ENCODE measurements around the gene CALHM6. TPM values are rescaled to one million over a fixed set of nuclear protein-coding genes. Genes with fewer than 3 reads are reported as not detected.

CALHM6 gene
- total and polyA plus RNA-seq, 2 experiments from 2014 or later: 1.2 to 1.6 TPM

DNA sequence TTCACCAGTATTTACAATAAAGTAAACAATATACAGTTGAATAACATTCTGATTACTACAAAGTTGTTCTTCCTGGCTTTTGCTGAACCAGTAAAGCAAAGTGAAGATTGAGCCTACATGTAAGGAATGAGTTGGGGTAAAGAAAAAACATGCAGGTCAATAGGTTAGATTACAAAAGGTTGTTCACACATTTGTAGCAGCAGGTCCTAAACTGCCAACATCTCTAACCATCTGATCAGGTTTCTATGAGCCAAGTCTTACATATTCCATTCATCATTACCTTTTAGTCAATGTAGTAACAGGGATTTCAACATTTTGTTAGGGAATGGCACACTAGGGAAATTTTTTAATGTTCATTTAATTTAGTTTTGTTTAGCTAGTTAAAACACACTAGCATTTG, 9.3 kb upstream of the CALHM6 start:
- no peaks in the 10 kb centered on the region for H3K36me3 ChIP-seq (ENCODE audit: insufficient read depth)
- no peaks in the 10 kb centered on the region for H3K27me3 Mint-ChIP-seq (ENCODE audit: insufficient read depth, low read depth, poor library complexity)
- DNase-seq (ENCODE audit: low spot score) (no peak), ATAC-seq (no peak)
- H3K36me3 Mint-ChIP-seq (ENCODE audit: low read depth): no peaks in the 10 kb centered on the region
- no peaks in the 10 kb centered on the region for H4K20me1 ChIP-seq (replicated peaks; ENCODE audit: insufficient read depth)
- TF ChIP-seq ZNF114 (CRISPR knock-in tag; IDR thresholded peaks at IDR 0.05) (no peak), ZNF331 (CRISPR knock-in tag; IDR thresholded peaks at IDR 0.05; ENCODE audit: low read depth) (no peak), STAT1 (IDR thresholded peaks at IDR 0.05; ENCODE audit: unreplicated experiment) (no peak), EZH2 (IDR thresholded peaks at IDR 0.05; ENCODE audit: low read depth, unreplicated experiment) (no peak), EZH2phosphoT487 (IDR thresholded peaks at IDR 0.05; ENCODE audit: unreplicated experiment) (no peak), CREB1 (CRISPR knock-in tag; IDR thresholded peaks at IDR 0.05; ENCODE audit: low read depth) (no peak), NANOG (IDR thresholded peaks at IDR 0.05; ENCODE audit: borderline replicate concordance) (no peak), POLR2AphosphoS5 (IDR thresholded peaks at IDR 0.05; ENCODE audit: low read depth) (no peak)
- TF ChIP-seq, protein P1, sequence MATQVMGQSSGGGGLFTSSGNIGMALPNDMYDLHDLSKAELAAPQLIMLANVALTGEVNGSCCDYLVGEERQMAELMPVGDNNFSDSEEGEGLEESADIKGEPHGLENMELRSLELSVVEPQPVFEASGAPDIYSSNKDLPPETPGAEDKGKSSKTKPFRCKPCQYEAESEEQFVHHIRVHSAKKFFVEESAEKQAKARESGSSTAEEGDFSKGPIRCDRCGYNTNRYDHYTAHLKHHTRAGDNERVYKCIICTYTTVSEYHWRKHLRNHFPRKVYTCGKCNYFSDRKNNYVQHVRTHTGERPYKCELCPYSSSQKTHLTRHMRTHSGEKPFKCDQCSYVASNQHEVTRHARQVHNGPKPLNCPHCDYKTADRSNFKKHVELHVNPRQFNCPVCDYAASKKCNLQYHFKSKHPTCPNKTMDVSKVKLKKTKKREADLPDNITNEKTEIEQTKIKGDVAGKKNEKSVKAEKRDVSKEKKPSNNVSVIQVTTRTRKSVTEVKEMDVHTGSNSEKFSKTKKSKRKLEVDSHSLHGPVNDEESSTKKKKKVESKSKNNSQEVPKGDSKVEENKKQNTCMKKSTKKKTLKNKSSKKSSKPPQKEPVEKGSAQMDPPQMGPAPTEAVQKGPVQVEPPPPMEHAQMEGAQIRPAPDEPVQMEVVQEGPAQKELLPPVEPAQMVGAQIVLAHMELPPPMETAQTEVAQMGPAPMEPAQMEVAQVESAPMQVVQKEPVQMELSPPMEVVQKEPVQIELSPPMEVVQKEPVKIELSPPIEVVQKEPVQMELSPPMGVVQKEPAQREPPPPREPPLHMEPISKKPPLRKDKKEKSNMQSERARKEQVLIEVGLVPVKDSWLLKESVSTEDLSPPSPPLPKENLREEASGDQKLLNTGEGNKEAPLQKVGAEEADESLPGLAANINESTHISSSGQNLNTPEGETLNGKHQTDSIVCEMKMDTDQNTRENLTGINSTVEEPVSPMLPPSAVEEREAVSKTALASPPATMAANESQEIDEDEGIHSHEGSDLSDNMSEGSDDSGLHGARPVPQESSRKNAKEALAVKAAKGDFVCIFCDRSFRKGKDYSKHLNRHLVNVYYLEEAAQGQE (IDR thresholded peaks at IDR 0.05; ENCODE audit: unreplicated experiment): no peak
- TF ChIP-seq, protein P2, sequence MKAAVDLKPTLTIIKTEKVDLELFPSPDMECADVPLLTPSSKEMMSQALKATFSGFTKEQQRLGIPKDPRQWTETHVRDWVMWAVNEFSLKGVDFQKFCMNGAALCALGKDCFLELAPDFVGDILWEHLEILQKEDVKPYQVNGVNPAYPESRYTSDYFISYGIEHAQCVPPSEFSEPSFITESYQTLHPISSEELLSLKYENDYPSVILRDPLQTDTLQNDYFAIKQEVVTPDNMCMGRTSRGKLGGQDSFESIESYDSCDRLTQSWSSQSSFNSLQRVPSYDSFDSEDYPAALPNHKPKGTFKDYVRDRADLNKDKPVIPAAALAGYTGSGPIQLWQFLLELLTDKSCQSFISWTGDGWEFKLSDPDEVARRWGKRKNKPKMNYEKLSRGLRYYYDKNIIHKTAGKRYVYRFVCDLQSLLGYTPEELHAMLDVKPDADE (IDR thresholded peaks at IDR 0.05): no peak
- TF ChIP-seq, protein P3, sequence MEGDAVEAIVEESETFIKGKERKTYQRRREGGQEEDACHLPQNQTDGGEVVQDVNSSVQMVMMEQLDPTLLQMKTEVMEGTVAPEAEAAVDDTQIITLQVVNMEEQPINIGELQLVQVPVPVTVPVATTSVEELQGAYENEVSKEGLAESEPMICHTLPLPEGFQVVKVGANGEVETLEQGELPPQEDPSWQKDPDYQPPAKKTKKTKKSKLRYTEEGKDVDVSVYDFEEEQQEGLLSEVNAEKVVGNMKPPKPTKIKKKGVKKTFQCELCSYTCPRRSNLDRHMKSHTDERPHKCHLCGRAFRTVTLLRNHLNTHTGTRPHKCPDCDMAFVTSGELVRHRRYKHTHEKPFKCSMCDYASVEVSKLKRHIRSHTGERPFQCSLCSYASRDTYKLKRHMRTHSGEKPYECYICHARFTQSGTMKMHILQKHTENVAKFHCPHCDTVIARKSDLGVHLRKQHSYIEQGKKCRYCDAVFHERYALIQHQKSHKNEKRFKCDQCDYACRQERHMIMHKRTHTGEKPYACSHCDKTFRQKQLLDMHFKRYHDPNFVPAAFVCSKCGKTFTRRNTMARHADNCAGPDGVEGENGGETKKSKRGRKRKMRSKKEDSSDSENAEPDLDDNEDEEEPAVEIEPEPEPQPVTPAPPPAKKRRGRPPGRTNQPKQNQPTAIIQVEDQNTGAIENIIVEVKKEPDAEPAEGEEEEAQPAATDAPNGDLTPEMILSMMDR (conservative IDR thresholded peaks at IDR 0.05; ENCODE audit: low read depth in 2 of 2): no peak
- H3K4me1 Mint-ChIP-seq: peaks cover 7% of the 10 kb centered on the region; the same call in 2 of the 3 replicates
- no peak overlapping the region for H2AFZ ChIP-seq
- no peaks in the 10 kb centered on the region for H3F3A ChIP-seq (replicated peaks; ENCODE audit: low read depth)
- H3K4me2 ChIP-seq: no peak overlapping the region
- no peaks in the 10 kb centered on the region for H3K9me2 ChIP-seq (ENCODE audit: insufficient read depth)
- H3K79me2 ChIP-seq (replicated peaks; ENCODE audit: insufficient read depth): no peaks in the 10 kb centered on the region
- no peaks in the 10 kb centered on the region for H3K4me1 ChIP-seq (ENCODE audit: insufficient read depth)
- no peaks in the 10 kb centered on the region for H3K27me3 ChIP-seq (ENCODE audit: insufficient read depth)
- H3K27ac ChIP-seq (ENCODE audit: low read depth): no peak overlapping the region
- H3K4me3 Mint-ChIP-seq: no peak overlapping the region
- H3K4me3 ChIP-seq: no peak overlapping the region
- H3K27ac Mint-ChIP-seq: no peak overlapping the region
- no peaks in the 10 kb centered on the region for H3K9me3 Mint-ChIP-seq
